K562 (cell line): ENCODE data around the gene MYB. TPM values are rescaled to one million over a fixed set of nuclear protein-coding genes. Genes with fewer than 3 reads are reported as not detected.
A peak's percentile ranks its signal among the peaks of the same experiment; 100 is the strongest.

Experiments used
- ATAC-seq: fragments of 200-7000 bp; cut with Tn5 transposase; 3 replicates; pipeline ENCODE4 v1.9.1; 2020; ENCODE audit warnings: moderate library complexity
- BruUV-seq: library from RNA; stranded (reverse); fragments of 400-500 nt; replicated peaks from 2 replicates; lab custom pipeline; 2021; lab: Mats Ljungman, UMichigan
- CTCF ChIA-PET: fragments of 300-600 bp; formaldehyde crosslinking; extraction: SDS; loops from one replicate; lab custom pipeline; 2021; ENCODE audit warnings: low intra/inter-chr PET ratio; lab: Yijun Ruan, JAX
- POLR2A ChIA-PET: fragments of 300-600, 350-650 bp; sonication (Branson Sonifier 250); formaldehyde crosslinking; extraction: SDS; loops from one replicate; lab custom pipeline; 2021; ENCODE audit warnings: antibody characterized with exemption, inconsistent platforms; lab: Yijun Ruan, JAX
- DNase-seq, 4 experiments: peaks; one replicate each; pipeline versions ENCODE4 v3.0.0 to v3.0.0-alpha.2; 2011 to 2018; ENCODE audit warnings: low spot score in 3 of 4, mixed read lengths in 3 of 4; ENCODE audit errors: extremely low read depth in 1 of 4
- FAIRE-seq: peaks from 2 replicates; lab custom pipeline; 2011; peaks lifted over from hg19 to GRCh38; lab: Jason Lieb, UNC
- H2AFZ ChIP-seq: 2 replicates; pipeline ENCODE4 v1.6.0; 2011; ENCODE audit warnings: low read depth, low read length, control low read depth, inconsistent platforms
- H3K27ac ChIP-seq: fragments of 200-600 bp; 3 replicates; pipeline ENCODE4 v1.8.0; 2011; ENCODE audit warnings: low read depth, mild to moderate bottlenecking, control low read depth, inconsistent platforms, low read length, moderate library complexity, mixed read lengths; ENCODE audit errors: extremely low read depth
- H3K27me3 ChIP-seq, 2 experiments: fragments of 300-600 bp in 1 of 2; 2 replicates in 1 of 2; 3 replicates in 1 of 2; pipeline versions ENCODE4 v1.6.0 to v1.8.0; 2011; ENCODE audit warnings: inconsistent platforms in 2 of 2, low read length in 2 of 2, mild to moderate bottlenecking in 1 of 2, mixed read lengths in 1 of 2, moderate library complexity in 1 of 2; ENCODE audit not compliant: control insufficient read depth in 2 of 2, insufficient read depth in 2 of 2
- H3K36me3 ChIP-seq: fragments of 300-600 bp; 3 replicates; pipeline ENCODE4 v1.8.0; 2011; ENCODE audit warnings: mild to moderate bottlenecking, low read length, inconsistent platforms; ENCODE audit not compliant: control insufficient read depth, insufficient read depth
- H3K4me1 ChIP-seq, 2 experiments: fragments of 200-600 bp in 1 of 2; replicated peaks in 1 of 2; 2 replicates in 1 of 2; 3 replicates in 1 of 2; pipeline versions ENCODE4 v1.5.1 to v1.8.0; 2011; ENCODE audit warnings: inconsistent platforms in 2 of 2, low read length in 2 of 2, mild to moderate bottlenecking in 1 of 2, mixed read lengths in 1 of 2, moderate library complexity in 1 of 2; ENCODE audit not compliant: control insufficient read depth in 2 of 2, insufficient read depth in 2 of 2
- H3K4me2 ChIP-seq: 2 replicates; pipeline ENCODE4 v1.6.1; 2011; ENCODE audit warnings: low read length, control low read depth, inconsistent platforms, mixed read lengths; ENCODE audit not compliant: insufficient read depth
- H3K4me3 ChIP-seq: fragments of 200-600 bp; sonication (generic), shearing (Covaris generic); 2 replicates; pipeline ENCODE4 v1.5.1; 2016; ENCODE audit warnings: control low read depth, inconsistent platforms
- H3K79me2 ChIP-seq: fragments of 200-600 bp; 3 replicates; pipeline ENCODE4 v1.8.0; 2011; ENCODE audit warnings: low read length, inconsistent platforms; ENCODE audit not compliant: control insufficient read depth, insufficient read depth
- H3K9ac ChIP-seq, 2 experiments: 2 replicates each; pipeline versions ENCODE4 v1.6.0 to v1.6.1; 2011; ENCODE audit warnings: low read depth in 2 of 2, low read length in 2 of 2, control low read depth in 1 of 2, inconsistent platforms in 1 of 2, mild to moderate bottlenecking in 1 of 2, mixed read lengths in 1 of 2; ENCODE audit not compliant: insufficient read depth in 1 of 2
- H3K9me1 ChIP-seq: one replicate; pipeline ENCODE4 v1.6.0; 2011; ENCODE audit warnings: inconsistent platforms, mild to moderate bottlenecking, low read length, moderate library complexity; ENCODE audit not compliant: control insufficient read depth, insufficient read depth
- H3K9me3 ChIP-seq: replicated peaks from 2 replicates; pipeline ENCODE4 v1.5.1; 2011; ENCODE audit warnings: low read depth, low read length, inconsistent platforms; ENCODE audit not compliant: control insufficient read depth, insufficient read depth
- H4K20me1 ChIP-seq: replicated peaks from 2 replicates; pipeline ENCODE4 v1.6.1; 2011; ENCODE audit warnings: low read length, inconsistent platforms, mixed read lengths; ENCODE audit not compliant: control insufficient read depth, insufficient read depth
- BRF1 ChIP-seq: IDR thresholded peaks from 3 replicates; pipeline ENCODE4 v1.6.1; 2011; ENCODE audit warnings: borderline replicate concordance, mild to moderate bottlenecking; ENCODE audit not compliant: insufficient read length; ENCODE audit errors: extremely low read depth
- CEBPB ChIP-seq: fragments of 450-650 bp; IDR thresholded peaks from 2 replicates; pipeline ENCODE4 v1.6.1; 2016; ENCODE audit warnings: missing genetic modification characterization, missing compliant biosample characterization
- DIDO1 ChIP-seq: fragments of 450-650 bp; IDR thresholded peaks from 2 replicates; pipeline ENCODE4 v1.6.1; 2016; ENCODE audit warnings: low read depth, missing biosample characterization, missing genetic modification characterization
- ELF1 ChIP-seq: fragments of 200-800 bp; sonication (Bioruptor generic); IDR thresholded peaks from 2 replicates; pipeline ENCODE4 v1.6.1; 2016; ENCODE audit warnings: missing genetic modification characterization, missing compliant biosample characterization
- NUFIP1 ChIP-seq: fragments of 450-650 bp; IDR thresholded peaks from 2 replicates; pipeline ENCODE4 v1.6.1; 2018; ENCODE audit not compliant: partially characterized antibody
- SOX6 ChIP-seq: fragments of 450-650 bp; IDR thresholded peaks from 2 replicates; pipeline ENCODE4 v1.6.1; 2014; ENCODE audit warnings: mild to moderate bottlenecking
- WGBS: fragments of 100-300 bp; shearing (Covaris generic); methylation state at CpG from one replicate; pipeline ENCODE4 v1.1.6; 2016; ENCODE audit warnings: low coverage, mixed read lengths; ENCODE audit not compliant: insufficient coverage; ENCODE audit errors: missing lambda C conversion rate; 5-methylcytosine and 5-hydroxymethylcytosine counted together
- in situ Hi-C: fragments of 300-500 bp; cut with MboI; formaldehyde crosslinking; loops from 4 replicates; pipeline ENCODE4 v1.15.0; 2018; ENCODE audit warnings: inconsistent platforms, mixed read lengths
- intact Hi-C: fragments of 100-400 bp; cut with micrococcal nuclease; formaldehyde crosslinking; loops from 2 replicates; pipeline ENCODE4 v1.14.2; 2022
- polyA plus RNA-seq, 8 experiments: library from polyadenylated mRNA; depleted of rRNA in 4 of 8; stranded (reverse) in 5 of 8; unstranded in 3 of 8; fragments of >200 nt; fragmentation: Nextera tagmentation in 2 of 8; fragmentation: Illumina TruSeq in 1 of 8; extraction: Ambion mirVana in 2 of 8; extraction: Trizol in 1 of 8; gene quantifications; 2 replicates each; pipeline versions ENCODE4 v1.2.1 to v1.2.3, GENCODE V29; 2011 to 2014; ENCODE audit warnings: inconsistent platforms in 1 of 8, missing spikeins in 1 of 8
- total RNA-seq, 7 experiments: library from RNA; depleted of rRNA in 6 of 7; stranded (reverse); fragments of >200 nt in 6 of 7; fragmentation: Illumina TruSeq in 2 of 7; extraction: Trizol in 2 of 7; gene quantifications; 2 replicates each; pipeline versions ENCODE4 v1.2.1 to v1.2.3, GENCODE V29; 2011 to 2021; ENCODE audit warnings: low replicate concordance in 1 of 7
- TF ChIP-seq, protein P1 (sequence below): fragments of 250-450 bp; sonication (Bioruptor Pico); IDR thresholded peaks from 2 replicates; pipeline ENCODE4 v1.8.0; 2022; ENCODE audit warnings: moderate library complexity, mild to moderate bottlenecking, inconsistent platforms
- TF ChIP-seq, protein P2 (sequence below): fragments of 250-450 bp; sonication (Bioruptor Pico); IDR thresholded peaks from 2 replicates; pipeline ENCODE4 v1.9.0; 2021; ENCODE audit warnings: mild to moderate bottlenecking
- TF ChIP-seq, protein P3 (sequence below): fragments of 250-450 bp; sonication (Bioruptor Pico); IDR thresholded peaks from 2 replicates; pipeline ENCODE4 v1.6.1; 2021; ENCODE audit warnings: mild to moderate bottlenecking
- TF ChIP-seq, protein P4 (sequence below): sonication (generic); formaldehyde crosslinking; IDR thresholded peaks from 2 replicates; pipeline ENCODE4 v1.8.0; 2022; ENCODE audit warnings: mild to moderate bottlenecking, missing genetic modification reagents
- TF ChIP-seq, protein P5 (sequence below): fragments of 250-450 bp; sonication (Bioruptor Pico); IDR thresholded peaks from 2 replicates; pipeline ENCODE4 v1.4.0; 2020

MYB gene
- total and polyA plus RNA-seq, 9 of the 15 experiments (the other 6 are each of a cell fraction or from before 2014, with no cell fraction given): 35.8 to 218 (median 140) TPM

DNA sequence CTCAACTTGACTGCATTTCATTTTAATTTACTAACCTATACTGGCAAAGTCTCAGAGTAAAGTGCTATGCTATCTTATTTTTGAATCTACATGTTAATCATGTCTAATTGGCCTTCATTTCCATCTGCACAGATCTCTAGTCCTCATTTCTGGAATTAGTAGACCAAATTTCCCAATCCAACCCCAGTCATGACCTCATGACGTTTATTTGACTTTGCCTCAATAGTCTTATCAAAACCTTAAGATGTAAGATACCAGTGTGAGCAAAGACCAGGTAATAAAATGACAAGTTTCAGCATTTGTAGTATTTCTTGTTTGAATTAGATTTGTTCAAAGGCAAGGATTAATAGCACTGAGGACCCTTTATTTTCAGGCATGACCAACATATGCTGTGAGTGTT is 43.3 kb upstream of the MYB start (continued):
- TF ChIP-seq, protein P1, sequence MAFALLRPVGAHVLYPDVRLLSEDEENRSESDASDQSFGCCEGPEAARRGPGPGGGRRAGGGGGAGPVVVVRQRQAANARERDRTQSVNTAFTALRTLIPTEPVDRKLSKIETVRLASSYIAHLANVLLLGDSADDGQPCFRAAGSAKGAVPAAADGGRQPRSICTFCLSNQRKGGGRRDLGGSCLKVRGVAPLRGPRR (CRISPR knock-in tag): no peak

DNA sequence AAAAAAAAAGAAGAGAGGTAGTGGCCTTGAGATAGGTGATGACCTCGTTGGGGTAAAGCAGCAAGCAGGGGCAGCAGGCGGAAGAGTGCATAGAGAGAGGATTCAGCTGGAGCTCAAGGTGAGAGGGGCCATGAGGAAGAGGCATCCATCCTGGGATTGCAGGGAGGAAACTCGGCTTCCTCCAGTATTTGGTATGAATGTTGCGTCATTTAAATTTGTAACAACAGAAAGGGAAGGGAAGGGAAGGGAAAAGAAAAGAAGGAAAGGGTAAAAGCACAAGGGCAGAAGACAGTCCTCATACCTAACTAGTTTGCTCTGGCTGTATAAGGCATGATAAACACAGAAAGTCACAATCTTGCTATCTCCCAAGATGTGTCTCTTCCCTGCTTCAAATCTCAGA is 39.9 kb upstream of the MYB start:
- FAIRE-seq (no peak), ATAC-seq (no peak), DNase-seq (no peak)
- Histone ChIP-seq H3K27me3 (no peaks in the 10 kb centered on the region), H3K4me3 (no peak overlapping the region), H3K36me3 (no peaks in the 10 kb centered on the region), H2AFZ (peak overlapping the region; percentile 35; the same call in 1 of the 2 replicates), H3K4me2 (no peak overlapping the region), H3K9ac (no peak overlapping the region), H4K20me1 (no peaks in the 10 kb centered on the region), H3K27ac (no peak overlapping the region), H3K4me1 (peaks cover under 1 to 23% of the 10 kb centered on the region in 2 experiments; a peak in 4 of 5 replicates), H3K9me1 (no peaks in the 10 kb centered on the region), H3K79me2 (no peaks in the 10 kb centered on the region; the same call in 2 of the 3 replicates), H3K9me3 (no peaks in the 10 kb centered on the region)
- intact Hi-C loops (loop anchor here (5.0 kb wide), 1 partner anchor 79 kb away; no protein-coding TSS in a partner anchor), in situ Hi-C loops (no loop called here)
- WGBS: 46% methylated on average over 2 of the region's 4 CpGs
- CTCF ChIA-PET: no interaction called here
- BruUV-seq: no TSS peak
- POLR2A ChIA-PET: interaction anchor here (0.6 to 1.1 kb wide), 5 partner anchors 14 to 649 kb away, joined by 3 to 6 read pairs (median 3); no protein-coding TSS in a partner anchor
- TF ChIP-seq, protein P2, sequence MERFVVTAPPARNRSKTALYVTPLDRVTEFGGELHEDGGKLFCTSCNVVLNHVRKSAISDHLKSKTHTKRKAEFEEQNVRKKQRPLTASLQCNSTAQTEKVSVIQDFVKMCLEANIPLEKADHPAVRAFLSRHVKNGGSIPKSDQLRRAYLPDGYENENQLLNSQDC (CRISPR knock-in tag): no peak
- TF ChIP-seq ELF1 (tag) (no peak), DIDO1 (tag) (no peak), CEBPB (tag) (0 out of 2 replicates have a peak, but pooled peaks have one; percentile 26), BRF1 (no peak), SOX6 (no peak), NUFIP1 (no peak)
- TF ChIP-seq, protein P3, sequence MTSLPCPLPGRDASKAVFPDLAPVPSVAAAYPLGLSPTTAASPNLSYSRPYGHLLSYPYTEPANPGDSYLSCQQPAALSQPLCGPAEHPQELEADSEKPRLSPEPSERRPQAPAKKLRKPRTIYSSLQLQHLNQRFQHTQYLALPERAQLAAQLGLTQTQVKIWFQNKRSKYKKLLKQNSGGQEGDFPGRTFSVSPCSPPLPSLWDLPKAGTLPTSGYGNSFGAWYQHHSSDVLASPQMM (CRISPR knock-in tag): no peak
- TF ChIP-seq, protein P4, sequence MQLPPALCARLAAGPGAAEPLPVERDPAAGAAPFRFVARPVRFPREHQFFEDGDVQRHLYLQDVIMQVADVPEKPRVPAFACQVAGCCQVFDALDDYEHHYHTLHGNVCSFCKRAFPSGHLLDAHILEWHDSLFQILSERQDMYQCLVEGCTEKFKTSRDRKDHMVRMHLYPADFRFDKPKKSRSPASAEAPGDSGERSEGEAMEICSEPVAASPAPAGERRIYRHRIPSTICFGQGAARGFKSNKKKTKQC (CRISPR knock-in tag): no peak
- TF ChIP-seq, protein P5, sequence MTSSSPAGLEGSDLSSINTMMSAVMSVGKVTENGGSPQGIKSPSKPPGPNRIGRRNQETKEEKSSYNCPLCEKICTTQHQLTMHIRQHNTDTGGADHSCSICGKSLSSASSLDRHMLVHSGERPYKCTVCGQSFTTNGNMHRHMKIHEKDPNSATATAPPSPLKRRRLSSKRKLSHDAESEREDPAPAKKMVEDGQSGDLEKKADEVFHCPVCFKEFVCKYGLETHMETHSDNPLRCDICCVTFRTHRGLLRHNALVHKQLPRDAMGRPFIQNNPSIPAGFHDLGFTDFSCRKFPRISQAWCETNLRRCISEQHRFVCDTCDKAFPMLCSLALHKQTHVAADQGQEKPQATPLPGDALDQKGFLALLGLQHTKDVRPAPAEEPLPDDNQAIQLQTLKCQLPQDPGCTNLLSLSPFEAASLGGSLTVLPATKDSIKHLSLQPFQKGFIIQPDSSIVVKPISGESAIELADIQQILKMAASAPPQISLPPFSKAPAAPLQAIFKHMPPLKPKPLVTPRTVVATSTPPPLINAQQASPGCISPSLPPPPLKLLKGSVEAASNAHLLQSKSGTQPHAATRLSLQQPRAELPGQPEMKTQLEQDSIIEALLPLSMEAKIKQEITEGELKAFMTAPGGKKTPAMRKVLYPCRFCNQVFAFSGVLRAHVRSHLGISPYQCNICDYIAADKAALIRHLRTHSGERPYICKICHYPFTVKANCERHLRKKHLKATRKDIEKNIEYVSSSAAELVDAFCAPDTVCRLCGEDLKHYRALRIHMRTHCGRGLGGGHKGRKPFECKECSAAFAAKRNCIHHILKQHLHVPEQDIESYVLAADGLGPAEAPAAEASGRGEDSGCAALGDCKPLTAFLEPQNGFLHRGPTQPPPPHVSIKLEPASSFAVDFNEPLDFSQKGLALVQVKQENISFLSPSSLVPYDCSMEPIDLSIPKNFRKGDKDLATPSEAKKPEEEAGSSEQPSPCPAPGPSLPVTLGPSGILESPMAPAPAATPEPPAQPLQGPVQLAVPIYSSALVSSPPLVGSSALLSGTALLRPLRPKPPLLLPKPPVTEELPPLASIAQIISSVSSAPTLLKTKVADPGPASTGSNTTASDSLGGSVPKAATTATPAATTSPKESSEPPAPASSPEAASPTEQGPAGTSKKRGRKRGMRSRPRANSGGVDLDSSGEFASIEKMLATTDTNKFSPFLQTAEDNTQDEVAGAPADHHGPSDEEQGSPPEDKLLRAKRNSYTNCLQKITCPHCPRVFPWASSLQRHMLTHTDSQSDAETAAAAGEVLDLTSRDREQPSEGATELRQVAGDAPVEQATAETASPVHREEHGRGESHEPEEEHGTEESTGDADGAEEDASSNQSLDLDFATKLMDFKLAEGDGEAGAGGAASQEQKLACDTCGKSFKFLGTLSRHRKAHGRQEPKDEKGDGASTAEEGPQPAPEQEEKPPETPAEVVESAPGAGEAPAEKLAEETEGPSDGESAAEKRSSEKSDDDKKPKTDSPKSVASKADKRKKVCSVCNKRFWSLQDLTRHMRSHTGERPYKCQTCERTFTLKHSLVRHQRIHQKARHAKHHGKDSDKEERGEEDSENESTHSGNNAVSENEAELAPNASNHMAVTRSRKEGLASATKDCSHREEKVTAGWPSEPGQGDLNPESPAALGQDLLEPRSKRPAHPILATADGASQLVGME (CRISPR knock-in tag): no peak
